ENCODE data around the gene OTX2. TPM values are rescaled to one million over a fixed set of nuclear protein-coding genes. Genes with fewer than 3 reads are reported as not detected.

OTX2 gene
- total RNA-seq, 1 experiment from 2014 or later = not detected

DNA sequence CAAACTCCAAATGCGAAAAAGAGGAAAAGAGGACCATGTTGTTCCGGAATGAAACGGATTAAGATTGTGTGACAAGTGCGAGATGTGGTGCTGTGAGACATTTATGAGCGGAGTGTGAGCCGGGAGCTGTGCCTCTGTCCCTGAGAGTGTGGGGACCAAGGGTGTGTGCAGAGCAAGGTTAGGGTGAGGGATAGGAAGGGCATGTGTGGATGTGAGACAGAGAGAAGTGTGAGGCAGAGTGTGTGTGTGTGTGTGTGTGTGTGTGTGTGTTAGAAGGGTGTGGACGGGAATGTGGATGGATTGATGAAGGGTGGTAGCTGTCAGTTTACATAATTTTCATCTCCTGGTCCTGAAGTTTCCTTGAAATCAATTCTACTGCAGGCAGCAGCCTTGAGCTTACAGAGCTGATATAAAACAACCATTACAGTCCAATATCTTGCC, 4.3 kb upstream of the OTX2 start:
- Histone ChIP-seq H3K36me3 (ENCODE audit: control insufficient read depth in 1 of 2, insufficient read depth in 2 of 2, low read length in 2 of 2) (no peaks in the 10 kb centered on the region), H3K4me3 (replicated peaks in 1 of 2; ENCODE audit: low read depth in 1 of 2, low read length in 2 of 2) (no peak overlapping the region), H3K9ac (ENCODE audit: low read length) (no peak overlapping the region), H3K4me2 (ENCODE audit: low read length) (no peak overlapping the region), H3K27ac (ENCODE audit: low read depth, low read length) (no peak overlapping the region), H3K4me1 (ENCODE audit: control insufficient read depth in 1 of 2, insufficient read depth in 2 of 2, low read length in 2 of 2) (no peaks in the 10 kb centered on the region), H3K79me2 (ENCODE audit: insufficient read depth, low read length) (no peaks in the 10 kb centered on the region), H2AFZ (ENCODE audit: low read depth, low read length, poor library complexity, severe bottlenecking) (no peak overlapping the region), H4K20me1 (ENCODE audit: insufficient read depth) (no peaks in the 10 kb centered on the region), H3K9me3 (ENCODE audit: control insufficient read depth in 1 of 2, insufficient read depth in 1 of 2, low read depth in 1 of 2, low read length in 2 of 2) (no peaks in the 10 kb centered on the region), H3K27me3 (ENCODE audit: insufficient read depth, low read length) (peaks cover 50% of the 10 kb centered on the region), H3K9me2 (ENCODE audit: insufficient read depth) (no peaks in the 10 kb centered on the region)
- intact Hi-C loops (cut with micrococcal nuclease) = no loop called here
- ChIA-PET POLR2A (no interaction called here), RAD21 (ENCODE audit: low non-redundant PET in 1 of 2, low total read pairs in 2 of 2, uncharacterized antibody in 2 of 2, unreplicated experiment in 2 of 2) (interaction anchor here in 1 of 2 experiments (0.7 kb wide), 1 partner anchor 368 kb away, joined by 3 read pairs; no protein-coding TSS in a partner anchor), CTCF (interaction anchor here (0.7 to 1.4 kb wide), 2 partner anchors 11 to 61 kb away, joined by 3 to 4 read pairs; no protein-coding TSS in a partner anchor)
- ATAC-seq (no peak), DNase-seq (ENCODE audit: low read depth, low spot score) (no peak)
- BruUV-seq (replicated peaks) = no TSS peak
- TF ChIP-seq ELF1 (IDR thresholded peaks at IDR 0.05; ENCODE audit: borderline replicate concordance, low read depth) (no peak), TCF7L2 (IDR thresholded peaks at IDR 0.05; ENCODE audit: borderline replicate concordance, extremely low read depth, insufficient read depth, insufficient read length) (no peak), ZFX (IDR thresholded peaks at IDR 0.05) (no peak), CEBPB (IDR thresholded peaks at IDR 0.05; ENCODE audit: low read depth) (no peak), POLR2A (IDR thresholded peaks at IDR 0.05; ENCODE audit: borderline replicate concordance, extremely low read depth, insufficient read depth, insufficient read length) (no peak), POLR2AphosphoS5 (IDR thresholded peaks at IDR 0.05; ENCODE audit: low read depth, low read length) (no peak)
- TF ChIP-seq, protein P1, sequence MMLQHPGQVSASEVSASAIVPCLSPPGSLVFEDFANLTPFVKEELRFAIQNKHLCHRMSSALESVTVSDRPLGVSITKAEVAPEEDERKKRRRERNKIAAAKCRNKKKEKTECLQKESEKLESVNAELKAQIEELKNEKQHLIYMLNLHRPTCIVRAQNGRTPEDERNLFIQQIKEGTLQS (IDR thresholded peaks at IDR 0.05) = no peak

GRCh38 chr14:56813143-56813551, 2.9 kb upstream of the OTX2 start:
- ChIA-PET CTCF (no interaction called here), RAD21 (ENCODE audit: low non-redundant PET in 1 of 2, low total read pairs in 2 of 2, uncharacterized antibody in 2 of 2, unreplicated experiment in 2 of 2) (no interaction called here), POLR2A (interaction anchor here (0.6 kb wide), 1 partner anchor 224 kb away, joined by 3 read pairs; no protein-coding TSS in a partner anchor)
- Histone ChIP-seq H3K9me3 (ENCODE audit: control insufficient read depth in 1 of 2, insufficient read depth in 1 of 2, low read depth in 1 of 2, low read length in 2 of 2) (no peaks in the 10 kb centered on the region), H3K4me1 (ENCODE audit: control insufficient read depth in 1 of 2, insufficient read depth in 2 of 2, low read length in 2 of 2) (no peaks in the 10 kb centered on the region), H3K36me3 (ENCODE audit: control insufficient read depth in 1 of 2, insufficient read depth in 2 of 2, low read length in 2 of 2) (no peaks in the 10 kb centered on the region), H4K20me1 (ENCODE audit: insufficient read depth) (no peaks in the 10 kb centered on the region), H3K79me2 (ENCODE audit: insufficient read depth, low read length) (no peaks in the 10 kb centered on the region), H3K9ac (ENCODE audit: low read length) (no peak overlapping the region), H3K9me2 (ENCODE audit: insufficient read depth) (no peaks in the 10 kb centered on the region), H3K27ac (ENCODE audit: low read depth, low read length) (no peak overlapping the region), H2AFZ (ENCODE audit: low read depth, low read length, poor library complexity, severe bottlenecking) (no peak overlapping the region), H3K27me3 (ENCODE audit: insufficient read depth, low read length) (peaks cover 36% of the 10 kb centered on the region), H3K4me3 (replicated peaks in 1 of 2; ENCODE audit: low read depth in 1 of 2, low read length in 2 of 2) (no peak overlapping the region), H3K4me2 (ENCODE audit: low read length) (no peak overlapping the region)
- no peak for DNase-seq (ENCODE audit: low read depth, low spot score)
- no peak for ATAC-seq
- intact Hi-C loops (cut with micrococcal nuclease) = no loop called here
- no TSS peak for BruUV-seq (replicated peaks)
- no peak for TF ChIP-seq EZH2 (IDR thresholded peaks at IDR 0.05)
- TF ChIP-seq, protein P2, sequence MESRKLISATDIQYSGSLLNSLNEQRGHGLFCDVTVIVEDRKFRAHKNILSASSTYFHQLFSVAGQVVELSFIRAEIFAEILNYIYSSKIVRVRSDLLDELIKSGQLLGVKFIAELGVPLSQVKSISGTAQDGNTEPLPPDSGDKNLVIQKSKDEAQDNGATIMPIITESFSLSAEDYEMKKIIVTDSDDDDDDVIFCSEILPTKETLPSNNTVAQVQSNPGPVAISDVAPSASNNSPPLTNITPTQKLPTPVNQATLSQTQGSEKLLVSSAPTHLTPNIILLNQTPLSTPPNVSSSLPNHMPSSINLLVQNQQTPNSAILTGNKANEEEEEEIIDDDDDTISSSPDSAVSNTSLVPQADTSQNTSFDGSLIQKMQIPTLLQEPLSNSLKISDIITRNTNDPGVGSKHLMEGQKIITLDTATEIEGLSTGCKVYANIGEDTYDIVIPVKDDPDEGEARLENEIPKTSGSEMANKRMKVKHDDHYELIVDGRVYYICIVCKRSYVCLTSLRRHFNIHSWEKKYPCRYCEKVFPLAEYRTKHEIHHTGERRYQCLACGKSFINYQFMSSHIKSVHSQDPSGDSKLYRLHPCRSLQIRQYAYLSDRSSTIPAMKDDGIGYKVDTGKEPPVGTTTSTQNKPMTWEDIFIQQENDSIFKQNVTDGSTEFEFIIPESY (IDR thresholded peaks at IDR 0.05; ENCODE audit: extremely low read depth, insufficient replicate concordance, low read length) = no peak
- no peak for TF ChIP-seq REST (IDR thresholded peaks at IDR 0.05; ENCODE audit: low read depth)
- TF ChIP-seq, protein P3, sequence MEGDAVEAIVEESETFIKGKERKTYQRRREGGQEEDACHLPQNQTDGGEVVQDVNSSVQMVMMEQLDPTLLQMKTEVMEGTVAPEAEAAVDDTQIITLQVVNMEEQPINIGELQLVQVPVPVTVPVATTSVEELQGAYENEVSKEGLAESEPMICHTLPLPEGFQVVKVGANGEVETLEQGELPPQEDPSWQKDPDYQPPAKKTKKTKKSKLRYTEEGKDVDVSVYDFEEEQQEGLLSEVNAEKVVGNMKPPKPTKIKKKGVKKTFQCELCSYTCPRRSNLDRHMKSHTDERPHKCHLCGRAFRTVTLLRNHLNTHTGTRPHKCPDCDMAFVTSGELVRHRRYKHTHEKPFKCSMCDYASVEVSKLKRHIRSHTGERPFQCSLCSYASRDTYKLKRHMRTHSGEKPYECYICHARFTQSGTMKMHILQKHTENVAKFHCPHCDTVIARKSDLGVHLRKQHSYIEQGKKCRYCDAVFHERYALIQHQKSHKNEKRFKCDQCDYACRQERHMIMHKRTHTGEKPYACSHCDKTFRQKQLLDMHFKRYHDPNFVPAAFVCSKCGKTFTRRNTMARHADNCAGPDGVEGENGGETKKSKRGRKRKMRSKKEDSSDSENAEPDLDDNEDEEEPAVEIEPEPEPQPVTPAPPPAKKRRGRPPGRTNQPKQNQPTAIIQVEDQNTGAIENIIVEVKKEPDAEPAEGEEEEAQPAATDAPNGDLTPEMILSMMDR (IDR thresholded peaks at IDR 0.05 in 2 of 3, conservative IDR thresholded peaks at IDR 0.05 in 1 of 3; ENCODE audit: borderline replicate concordance in 1 of 3, insufficient read depth in 1 of 3, low read depth in 2 of 3, low read length in 2 of 3) = no peak
- no peak for TF ChIP-seq POLR2AphosphoS5 (IDR thresholded peaks at IDR 0.05; ENCODE audit: low read depth, low read length)
- TF ChIP-seq POLR2A (IDR thresholded peaks at IDR 0.05; ENCODE audit: borderline replicate concordance, extremely low read depth, insufficient read depth, insufficient read length) = no peak
- TF ChIP-seq CEBPB (IDR thresholded peaks at IDR 0.05; ENCODE audit: low read depth) = no peak
